Neural crest cell (in vitro differentiated cells): ENCODE data around the gene POLR1D. TPM values are rescaled to one million over a fixed set of nuclear protein-coding genes. Genes with fewer than 3 reads are reported as not detected.

Experiments used
- DNase-seq: peaks from one replicate; pipeline ENCODE4 v3.0.0; 2021; ENCODE audit warnings: low read depth, mixed read lengths, low spot score
- H3K27ac Mint-ChIP-seq: one replicate; pipeline ENCODE4 v1.8.0; 2021; ENCODE audit warnings: mild to moderate bottlenecking, mixed read lengths; ENCODE audit not compliant: unreplicated experiment
- H3K27me3 Mint-ChIP-seq: 2 replicates; pipeline ENCODE4 v1.8.0; 2021; ENCODE audit warnings: low read depth, mild to moderate bottlenecking, mixed read lengths
- H3K36me3 Mint-ChIP-seq: 2 replicates; pipeline ENCODE4 v1.8.0; 2021; ENCODE audit warnings: low read depth, mild to moderate bottlenecking, mixed read lengths
- H3K4me1 Mint-ChIP-seq: 2 replicates; pipeline ENCODE4 v1.8.0; 2021; ENCODE audit warnings: mixed read lengths
- H3K4me3 Mint-ChIP-seq: one replicate; pipeline ENCODE4 v1.8.0; 2021; ENCODE audit warnings: mild to moderate bottlenecking, mixed read lengths
- H3K9me3 Mint-ChIP-seq: 2 replicates; pipeline ENCODE4 v1.8.0; 2021; ENCODE audit warnings: mixed read lengths
- total RNA-seq: library from RNA; stranded (reverse); gene quantifications from 2 replicates; pipeline ENCODE4 v1.2.1, GENCODE V29; 2021
- TF ChIP-seq, protein P1 (sequence below): fragments of 200-600 bp; sonication (generic); conservative IDR thresholded peaks from 2 replicates; pipeline ENCODE4 v1.5.0; 2021; ENCODE audit warnings: antibody characterized with exemption, mild to moderate bottlenecking

The POLR1D gene
- total RNA-seq, 1 donor from 2014 or later, result 92.6 TPM

DNA sequence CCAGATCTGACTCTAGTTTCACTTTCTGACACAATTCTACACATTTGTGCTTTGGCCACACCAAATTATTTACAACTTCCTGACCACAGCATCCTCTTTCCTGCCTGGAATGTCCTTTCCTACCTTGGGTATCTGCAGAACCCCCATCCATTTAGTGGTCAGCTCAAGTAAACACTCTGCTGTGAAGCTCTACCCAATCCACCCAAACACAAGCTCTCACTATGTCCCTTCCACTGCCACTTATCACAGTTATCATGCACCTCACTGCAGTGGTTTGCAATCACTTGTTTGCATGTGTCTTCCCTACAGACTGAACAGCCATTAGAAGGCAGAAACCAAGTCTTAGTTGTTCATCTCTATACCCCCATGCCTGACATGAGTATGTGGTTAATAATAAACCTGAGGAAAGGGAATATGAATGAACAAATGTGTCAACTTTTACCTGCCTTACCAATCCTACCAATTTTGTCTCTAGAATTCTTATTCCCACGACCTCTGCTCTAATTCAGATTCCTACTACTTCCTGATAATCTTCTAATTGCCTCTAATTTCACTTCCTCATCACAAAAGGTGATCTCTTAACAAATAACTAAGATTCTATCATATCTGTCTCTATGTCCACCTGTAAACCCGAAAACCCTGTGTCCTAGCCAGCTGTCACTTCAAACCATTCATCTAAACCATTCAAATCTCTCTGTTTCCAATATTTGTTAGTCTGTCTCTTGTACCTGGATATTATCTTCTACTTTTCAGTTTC is 26.5 kb upstream of the POLR1D start:
- no peak overlapping the region for H3K27ac Mint-ChIP-seq
- no peaks in the 10 kb centered on the region for H3K36me3 Mint-ChIP-seq
- peaks cover 5% of the 10 kb centered on the region for H3K4me1 Mint-ChIP-seq
- no peaks in the 10 kb centered on the region for H3K27me3 Mint-ChIP-seq
- TF ChIP-seq, protein P1, sequence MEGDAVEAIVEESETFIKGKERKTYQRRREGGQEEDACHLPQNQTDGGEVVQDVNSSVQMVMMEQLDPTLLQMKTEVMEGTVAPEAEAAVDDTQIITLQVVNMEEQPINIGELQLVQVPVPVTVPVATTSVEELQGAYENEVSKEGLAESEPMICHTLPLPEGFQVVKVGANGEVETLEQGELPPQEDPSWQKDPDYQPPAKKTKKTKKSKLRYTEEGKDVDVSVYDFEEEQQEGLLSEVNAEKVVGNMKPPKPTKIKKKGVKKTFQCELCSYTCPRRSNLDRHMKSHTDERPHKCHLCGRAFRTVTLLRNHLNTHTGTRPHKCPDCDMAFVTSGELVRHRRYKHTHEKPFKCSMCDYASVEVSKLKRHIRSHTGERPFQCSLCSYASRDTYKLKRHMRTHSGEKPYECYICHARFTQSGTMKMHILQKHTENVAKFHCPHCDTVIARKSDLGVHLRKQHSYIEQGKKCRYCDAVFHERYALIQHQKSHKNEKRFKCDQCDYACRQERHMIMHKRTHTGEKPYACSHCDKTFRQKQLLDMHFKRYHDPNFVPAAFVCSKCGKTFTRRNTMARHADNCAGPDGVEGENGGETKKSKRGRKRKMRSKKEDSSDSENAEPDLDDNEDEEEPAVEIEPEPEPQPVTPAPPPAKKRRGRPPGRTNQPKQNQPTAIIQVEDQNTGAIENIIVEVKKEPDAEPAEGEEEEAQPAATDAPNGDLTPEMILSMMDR, result no peak
- no peak overlapping the region for H3K4me3 Mint-ChIP-seq
- DNase-seq, result no peak
- no peaks in the 10 kb centered on the region for H3K9me3 Mint-ChIP-seq

DNA sequence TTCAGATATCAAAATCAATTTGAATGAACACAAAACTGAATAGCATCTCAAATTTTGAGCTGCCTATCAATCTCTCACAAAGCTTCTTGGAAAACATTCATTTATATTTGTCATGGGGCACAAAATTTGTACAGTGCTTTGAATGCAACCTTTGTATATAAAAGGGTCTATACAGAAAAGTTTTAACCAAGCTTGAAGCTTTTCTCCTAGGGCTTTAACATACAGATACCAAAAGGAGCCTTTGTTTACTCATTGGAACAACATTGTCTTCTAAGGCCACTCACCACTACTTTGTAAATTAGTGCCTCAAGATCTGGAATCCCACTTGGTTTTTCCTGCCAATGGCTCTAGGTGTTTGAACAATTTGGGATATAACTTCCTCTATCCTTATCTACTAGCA is 22.6 kb upstream of the POLR1D start:
- Mint-ChIP-seq H3K4me1 (peaks cover 5% of the 10 kb centered on the region), H3K4me3 (no peak overlapping the region), H3K9me3 (no peaks in the 10 kb centered on the region), H3K36me3 (no peaks in the 10 kb centered on the region), H3K27ac (no peak overlapping the region), H3K27me3 (no peaks in the 10 kb centered on the region)
- TF ChIP-seq, protein P1, result no peak
- DNase-seq, result no peak

DNA sequence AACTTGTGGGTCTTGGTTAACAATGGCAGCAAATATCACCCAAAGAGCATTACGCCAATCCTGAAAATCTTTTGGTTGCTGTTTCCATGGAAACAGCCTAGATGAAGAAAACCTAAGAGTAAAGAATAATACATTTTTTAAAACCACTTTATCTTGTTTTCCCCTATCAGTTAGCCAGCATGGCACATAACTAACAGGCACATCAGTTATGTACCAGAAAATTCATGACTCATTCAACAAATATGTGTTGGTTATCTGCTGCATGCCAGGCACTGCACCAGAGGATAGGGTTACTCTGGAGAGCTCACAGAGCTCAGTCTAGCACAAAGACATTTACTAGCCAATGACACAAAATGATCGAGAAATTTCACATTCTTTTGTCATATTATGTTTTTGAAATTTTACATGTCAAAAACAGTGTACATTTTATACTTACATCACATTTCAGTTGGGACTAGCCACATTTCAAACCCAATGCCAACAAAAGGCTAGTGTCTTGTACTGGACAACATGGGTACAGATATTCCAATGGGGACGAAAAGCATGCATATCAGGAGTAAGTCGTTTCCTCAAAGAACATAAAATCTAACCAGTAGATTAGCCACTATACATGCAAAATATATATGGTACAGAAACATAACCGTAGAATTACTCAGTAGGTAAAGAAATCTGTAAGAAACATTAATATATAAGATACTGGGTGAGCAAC is 21.7 kb upstream of the POLR1D start:
- DNase-seq, result no peak
- Mint-ChIP-seq H3K4me1 (peaks cover 5% of the 10 kb centered on the region), H3K36me3 (no peaks in the 10 kb centered on the region), H3K27me3 (no peaks in the 10 kb centered on the region), H3K4me3 (no peak overlapping the region), H3K27ac (no peak overlapping the region), H3K9me3 (no peaks in the 10 kb centered on the region)
- TF ChIP-seq, protein P1, result no peak

DNA sequence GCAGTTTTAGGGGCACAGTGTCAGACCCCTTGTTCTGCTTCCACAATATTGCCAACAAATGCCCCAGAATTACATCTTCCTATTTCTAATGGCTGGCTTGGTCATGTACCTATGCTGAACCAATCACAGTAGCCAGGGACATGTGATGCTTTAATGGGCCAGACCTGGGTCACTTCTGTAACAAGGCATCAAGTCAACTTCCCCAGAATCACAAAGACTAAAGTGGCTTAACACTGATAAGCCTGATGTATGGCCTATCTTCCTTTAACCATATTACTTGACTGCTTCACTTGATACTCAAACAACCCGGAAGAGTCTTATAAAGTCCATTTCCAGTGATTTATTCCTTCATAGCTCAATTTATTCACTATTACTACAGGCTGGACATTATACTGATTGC is 21.0 kb upstream of the POLR1D start:
- DNase-seq, result no peak
- Mint-ChIP-seq H3K27me3 (no peaks in the 10 kb centered on the region), H3K4me1 (peaks cover 5% of the 10 kb centered on the region), H3K36me3 (no peaks in the 10 kb centered on the region), H3K27ac (no peak overlapping the region), H3K9me3 (no peaks in the 10 kb centered on the region), H3K4me3 (no peak overlapping the region)
- TF ChIP-seq, protein P1, result no peak

DNA sequence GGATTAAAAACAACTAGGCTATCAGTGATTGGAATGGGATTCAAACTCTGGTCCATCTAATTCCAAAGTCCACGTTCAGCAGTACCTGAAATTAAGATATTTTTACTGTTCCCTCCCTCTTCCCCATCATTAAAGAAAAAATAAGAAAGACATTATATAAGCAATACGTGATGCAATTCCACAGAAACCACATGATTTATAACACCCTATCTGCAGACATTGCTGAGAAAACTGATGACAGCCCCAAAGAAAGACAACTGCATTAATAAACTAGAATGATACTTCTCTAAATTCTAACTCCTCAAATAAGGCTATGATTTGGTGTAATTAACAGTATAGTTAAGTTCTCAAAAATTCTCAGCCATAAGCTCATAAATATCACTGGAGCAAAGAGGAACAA is 20.5 kb upstream of the POLR1D start:
- peaks cover 5% of the 10 kb centered on the region for H3K4me1 Mint-ChIP-seq
- H3K27me3 Mint-ChIP-seq, result no peaks in the 10 kb centered on the region
- TF ChIP-seq, protein P1, result no peak
- DNase-seq, result no peak
- H3K9me3 Mint-ChIP-seq, result no peaks in the 10 kb centered on the region
- no peaks in the 10 kb centered on the region for H3K36me3 Mint-ChIP-seq
- H3K27ac Mint-ChIP-seq, result no peak overlapping the region
- no peak overlapping the region for H3K4me3 Mint-ChIP-seq
